Measurements from ENCODE around the gene ZNF385B.

ZNF385B gene

GRCh38 chr2:179876266-179876665 lies 14.9 kb upstream of the ZNF385B start:
- H3K4me3 ChIP-seq (ENCODE audit: low read depth, low read length), result no peak overlapping the region
- no peak for DNase-seq (ENCODE audit: low read depth)
- TF ChIP-seq, protein P1, sequence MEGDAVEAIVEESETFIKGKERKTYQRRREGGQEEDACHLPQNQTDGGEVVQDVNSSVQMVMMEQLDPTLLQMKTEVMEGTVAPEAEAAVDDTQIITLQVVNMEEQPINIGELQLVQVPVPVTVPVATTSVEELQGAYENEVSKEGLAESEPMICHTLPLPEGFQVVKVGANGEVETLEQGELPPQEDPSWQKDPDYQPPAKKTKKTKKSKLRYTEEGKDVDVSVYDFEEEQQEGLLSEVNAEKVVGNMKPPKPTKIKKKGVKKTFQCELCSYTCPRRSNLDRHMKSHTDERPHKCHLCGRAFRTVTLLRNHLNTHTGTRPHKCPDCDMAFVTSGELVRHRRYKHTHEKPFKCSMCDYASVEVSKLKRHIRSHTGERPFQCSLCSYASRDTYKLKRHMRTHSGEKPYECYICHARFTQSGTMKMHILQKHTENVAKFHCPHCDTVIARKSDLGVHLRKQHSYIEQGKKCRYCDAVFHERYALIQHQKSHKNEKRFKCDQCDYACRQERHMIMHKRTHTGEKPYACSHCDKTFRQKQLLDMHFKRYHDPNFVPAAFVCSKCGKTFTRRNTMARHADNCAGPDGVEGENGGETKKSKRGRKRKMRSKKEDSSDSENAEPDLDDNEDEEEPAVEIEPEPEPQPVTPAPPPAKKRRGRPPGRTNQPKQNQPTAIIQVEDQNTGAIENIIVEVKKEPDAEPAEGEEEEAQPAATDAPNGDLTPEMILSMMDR (IDR thresholded peaks at IDR 0.05; ENCODE audit: insufficient read depth, low read depth, low read length, missing control alignments), result no peak

- no peak for DNase-seq (ENCODE audit: low read depth)
- no peak overlapping the region for H3K4me3 ChIP-seq (ENCODE audit: low read depth, low read length)
- TF ChIP-seq, protein P1 (IDR thresholded peaks at IDR 0.05; ENCODE audit: insufficient read depth, low read depth, low read length, missing control alignments), result no peak
These were observed 14.5 kb upstream of the ZNF385B start for GRCh38 chr2:179875864-179876263.

- TF ChIP-seq, protein P1 (IDR thresholded peaks at IDR 0.05; ENCODE audit: insufficient read depth, low read depth, low read length, missing control alignments), result no peak
- no peak for DNase-seq (ENCODE audit: low read depth)
- H3K4me3 ChIP-seq (ENCODE audit: low read depth, low read length), result no peak overlapping the region
These were observed 1.6 kb upstream of the ZNF385B start for GRCh38 chr2:179862898-179863458.

GRCh38 chr2:179861027-179861415 lies 391 bp downstream of the ZNF385B start:
- H3K4me3 ChIP-seq (ENCODE audit: low read depth, low read length), result no peak overlapping the region
- TF ChIP-seq, protein P1 (IDR thresholded peaks at IDR 0.05; ENCODE audit: insufficient read depth, low read depth, low read length, missing control alignments), result no peak
- DNase-seq (ENCODE audit: low read depth), result peak; percentile 16

GRCh38 chr2:179860255-179861026 lies 971 bp downstream of the ZNF385B start:
- no peak for DNase-seq (ENCODE audit: low read depth)
- TF ChIP-seq, protein P1 (IDR thresholded peaks at IDR 0.05; ENCODE audit: insufficient read depth, low read depth, low read length, missing control alignments), result no peak
- H3K4me3 ChIP-seq (ENCODE audit: low read depth, low read length), result no peak overlapping the region

GRCh38 chr2:179859523-179859922 lies 1.9 kb downstream of the ZNF385B start:
- TF ChIP-seq, protein P1 (IDR thresholded peaks at IDR 0.05; ENCODE audit: insufficient read depth, low read depth, low read length, missing control alignments), result no peak
- no peak overlapping the region for H3K4me3 ChIP-seq (ENCODE audit: low read depth, low read length)
- no peak for DNase-seq (ENCODE audit: low read depth)

All from GM12865 (cell line).